SK-N-DZ (cell line): ENCODE data around the gene GEMIN5. TPM values are rescaled to one million over a fixed set of nuclear protein-coding genes. Genes with fewer than 3 reads are reported as not detected.
A peak's percentile ranks its signal among the peaks of the same experiment; 100 is the strongest.
"Not testable (repeated sequence)": the region's sequence is repeated elsewhere in the genome, so short reads cannot be mapped to it uniquely, and the experiment has no call there.

Source experiments
- DNase-seq: peaks from one replicate; pipeline ENCODE4 v3.0.0-alpha.2; 2015; ENCODE audit warnings: low spot score
- polyA plus RNA-seq, 2 experiments: library from polyadenylated mRNA; depleted of rRNA; stranded (reverse); fragments of >200 nt; gene quantifications; 2 replicates each; pipeline ENCODE4 v1.2.3, GENCODE V29; 2014

Gene GEMIN5, protein sequence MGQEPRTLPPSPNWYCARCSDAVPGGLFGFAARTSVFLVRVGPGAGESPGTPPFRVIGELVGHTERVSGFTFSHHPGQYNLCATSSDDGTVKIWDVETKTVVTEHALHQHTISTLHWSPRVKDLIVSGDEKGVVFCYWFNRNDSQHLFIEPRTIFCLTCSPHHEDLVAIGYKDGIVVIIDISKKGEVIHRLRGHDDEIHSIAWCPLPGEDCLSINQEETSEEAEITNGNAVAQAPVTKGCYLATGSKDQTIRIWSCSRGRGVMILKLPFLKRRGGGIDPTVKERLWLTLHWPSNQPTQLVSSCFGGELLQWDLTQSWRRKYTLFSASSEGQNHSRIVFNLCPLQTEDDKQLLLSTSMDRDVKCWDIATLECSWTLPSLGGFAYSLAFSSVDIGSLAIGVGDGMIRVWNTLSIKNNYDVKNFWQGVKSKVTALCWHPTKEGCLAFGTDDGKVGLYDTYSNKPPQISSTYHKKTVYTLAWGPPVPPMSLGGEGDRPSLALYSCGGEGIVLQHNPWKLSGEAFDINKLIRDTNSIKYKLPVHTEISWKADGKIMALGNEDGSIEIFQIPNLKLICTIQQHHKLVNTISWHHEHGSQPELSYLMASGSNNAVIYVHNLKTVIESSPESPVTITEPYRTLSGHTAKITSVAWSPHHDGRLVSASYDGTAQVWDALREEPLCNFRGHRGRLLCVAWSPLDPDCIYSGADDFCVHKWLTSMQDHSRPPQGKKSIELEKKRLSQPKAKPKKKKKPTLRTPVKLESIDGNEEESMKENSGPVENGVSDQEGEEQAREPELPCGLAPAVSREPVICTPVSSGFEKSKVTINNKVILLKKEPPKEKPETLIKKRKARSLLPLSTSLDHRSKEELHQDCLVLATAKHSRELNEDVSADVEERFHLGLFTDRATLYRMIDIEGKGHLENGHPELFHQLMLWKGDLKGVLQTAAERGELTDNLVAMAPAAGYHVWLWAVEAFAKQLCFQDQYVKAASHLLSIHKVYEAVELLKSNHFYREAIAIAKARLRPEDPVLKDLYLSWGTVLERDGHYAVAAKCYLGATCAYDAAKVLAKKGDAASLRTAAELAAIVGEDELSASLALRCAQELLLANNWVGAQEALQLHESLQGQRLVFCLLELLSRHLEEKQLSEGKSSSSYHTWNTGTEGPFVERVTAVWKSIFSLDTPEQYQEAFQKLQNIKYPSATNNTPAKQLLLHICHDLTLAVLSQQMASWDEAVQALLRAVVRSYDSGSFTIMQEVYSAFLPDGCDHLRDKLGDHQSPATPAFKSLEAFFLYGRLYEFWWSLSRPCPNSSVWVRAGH (N-terminal part only)
- 19.6 and 23.4 TPM in 2 replicates for polyA plus RNA-seq (2014; cell fraction: cytosol; rRNA removed)
- polyA plus RNA-seq (2014; cell fraction: nucleus; rRNA removed): 12.0 and 18.5 TPM in 2 replicates

DNA sequence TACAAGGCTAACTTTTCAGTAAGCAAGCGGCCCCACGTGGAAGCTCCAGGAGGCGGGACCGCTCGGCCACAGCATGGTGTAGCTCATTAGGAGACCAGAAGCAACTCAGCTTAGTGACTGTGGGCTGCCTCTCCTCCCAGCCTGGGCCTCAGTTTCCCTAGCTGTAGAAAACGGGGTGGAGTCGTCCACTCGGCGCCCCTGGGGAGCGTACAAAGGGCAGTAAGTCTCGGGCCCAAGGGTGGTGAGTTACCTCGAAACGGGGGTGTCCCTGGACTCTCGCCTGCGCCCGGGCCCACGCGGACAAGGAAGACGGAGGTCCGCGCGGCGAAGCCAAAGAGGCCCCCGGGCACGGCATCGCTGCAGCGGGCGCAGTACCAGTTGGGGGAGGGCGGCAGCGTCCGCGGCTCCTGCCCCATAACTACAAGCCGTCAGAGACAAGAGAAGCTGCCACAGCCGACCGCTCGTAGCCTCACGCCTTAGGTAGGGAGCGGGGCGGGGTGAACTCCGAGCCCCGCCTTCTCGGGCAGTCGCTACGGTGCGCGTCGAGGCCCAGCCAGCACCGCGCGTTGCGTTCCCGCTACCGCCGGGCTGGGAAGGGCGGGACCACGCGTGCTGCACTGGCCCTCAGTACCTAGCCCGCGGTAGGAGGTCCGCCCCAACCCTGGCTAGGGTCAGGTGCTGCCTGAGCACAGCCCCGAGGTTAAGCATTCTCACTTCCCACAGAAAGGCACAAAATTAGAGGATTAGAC lies at the start of gene GEMIN5:
Gene GEMIN5, minus strand, starts transcription at position 494 of the 749 bp plus-strand sequence. Its CDS starts 78 bp downstream, at position 416.
- peak; percentile 86 for DNase-seq

DNA sequence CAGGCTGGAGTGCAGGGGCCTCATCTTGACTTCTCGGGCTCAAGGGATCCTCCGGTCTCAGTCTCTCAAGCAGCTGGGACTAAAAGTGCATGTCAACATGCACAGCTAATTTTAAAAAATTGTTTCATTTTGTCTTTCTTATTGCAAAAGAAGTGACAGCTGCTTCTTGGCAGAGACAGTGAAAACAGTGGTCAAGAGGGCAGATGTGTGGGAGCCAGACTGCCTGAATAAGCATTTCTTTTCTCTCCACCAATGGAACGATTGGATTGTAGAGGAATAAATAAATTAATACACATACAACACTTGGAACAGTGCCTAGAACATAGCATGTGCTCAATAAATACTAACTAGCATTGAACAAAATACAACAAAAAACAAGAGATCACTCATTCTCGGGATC lies 48.1 kb upstream of the GEMIN5 start:
- no peak for DNase-seq

DNA sequence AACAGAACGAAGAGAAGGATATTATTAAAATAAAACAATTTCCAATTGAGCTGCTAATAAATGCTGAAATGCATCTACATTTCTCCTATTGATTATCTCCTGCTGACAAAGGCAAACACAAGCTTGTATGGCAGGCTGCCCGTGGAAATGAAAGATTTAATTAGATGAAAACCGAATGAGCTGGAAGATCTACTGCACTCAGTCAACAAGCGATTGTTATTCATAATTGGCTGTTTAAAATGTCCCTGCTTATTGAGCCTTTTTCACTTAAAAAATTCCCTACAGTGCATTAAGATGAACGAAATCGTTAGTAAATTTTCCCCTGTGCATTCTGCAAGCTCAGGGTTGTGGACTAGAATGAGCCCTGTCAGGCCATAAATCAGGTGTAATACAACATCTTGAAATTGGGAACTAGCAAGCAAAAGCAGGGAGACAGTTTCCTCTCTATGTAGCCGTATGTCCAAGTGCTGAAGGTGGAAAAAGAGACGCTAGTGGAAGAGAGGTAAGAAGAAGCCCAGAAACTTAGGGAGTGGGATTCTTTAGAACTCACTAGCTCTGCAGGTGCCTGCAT lies 47.0 kb upstream of the GEMIN5 start:
- DNase-seq: no peak

DNA sequence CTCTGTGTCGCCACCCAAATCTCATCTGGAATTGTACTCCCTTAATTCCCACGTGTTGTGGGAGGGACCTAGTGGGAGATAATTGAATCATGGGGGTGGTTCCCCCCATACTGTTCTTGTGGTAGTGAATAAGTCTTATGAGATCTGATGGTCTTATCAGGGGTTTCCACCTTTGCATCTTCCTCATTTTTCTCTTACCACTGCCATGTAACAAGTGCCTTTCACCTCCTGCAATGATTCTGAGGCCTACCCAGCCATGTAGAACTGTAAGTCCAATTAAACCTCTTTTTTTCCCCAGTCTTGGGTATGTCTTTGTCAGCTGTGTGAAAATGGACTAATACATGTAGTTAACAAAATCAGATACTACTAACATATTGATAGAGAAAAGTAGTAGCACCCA lies 40.3 kb upstream of the GEMIN5 start:
- DNase-seq: not testable (repeated sequence)

DNA sequence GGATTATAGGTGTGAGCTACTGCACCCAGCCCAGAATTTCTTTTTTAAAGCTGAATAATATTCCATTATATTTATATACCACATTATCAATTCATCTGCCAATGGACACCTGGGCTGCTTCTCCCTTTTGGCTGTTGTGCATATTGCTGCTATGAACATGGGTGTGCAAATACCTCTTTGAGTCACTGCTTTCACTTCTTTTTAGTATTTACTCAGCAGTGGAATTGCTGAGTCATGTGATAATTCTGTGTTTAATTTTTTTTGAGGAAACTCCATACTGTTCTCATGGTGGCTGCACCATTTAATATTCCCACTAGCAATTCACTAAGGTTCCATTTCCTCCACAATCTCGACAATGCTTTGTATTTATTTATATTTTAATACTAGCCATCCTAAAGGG lies 39.4 kb upstream of the GEMIN5 start:
- DNase-seq: no peak

DNA sequence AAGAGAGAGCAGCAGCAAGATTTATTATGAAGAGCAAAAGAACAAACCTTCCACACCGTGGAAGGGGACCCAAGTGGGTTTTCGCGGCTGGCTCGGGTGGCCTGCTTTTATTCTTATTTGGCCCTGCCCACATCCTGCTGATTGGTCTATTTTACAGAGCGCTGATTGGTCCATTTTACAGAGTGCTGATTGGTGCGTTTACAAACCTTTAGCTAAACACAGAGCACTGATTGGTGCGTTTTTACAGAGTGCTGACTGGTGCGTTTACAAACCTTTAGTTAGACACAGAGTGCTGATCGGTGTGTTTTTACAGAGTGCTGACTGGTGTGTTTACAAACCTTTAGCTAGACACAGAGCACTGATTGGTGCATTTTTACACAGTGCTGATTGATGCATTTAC lies 38.1 kb upstream of the GEMIN5 start:
- not testable (repeated sequence) for DNase-seq

DNA sequence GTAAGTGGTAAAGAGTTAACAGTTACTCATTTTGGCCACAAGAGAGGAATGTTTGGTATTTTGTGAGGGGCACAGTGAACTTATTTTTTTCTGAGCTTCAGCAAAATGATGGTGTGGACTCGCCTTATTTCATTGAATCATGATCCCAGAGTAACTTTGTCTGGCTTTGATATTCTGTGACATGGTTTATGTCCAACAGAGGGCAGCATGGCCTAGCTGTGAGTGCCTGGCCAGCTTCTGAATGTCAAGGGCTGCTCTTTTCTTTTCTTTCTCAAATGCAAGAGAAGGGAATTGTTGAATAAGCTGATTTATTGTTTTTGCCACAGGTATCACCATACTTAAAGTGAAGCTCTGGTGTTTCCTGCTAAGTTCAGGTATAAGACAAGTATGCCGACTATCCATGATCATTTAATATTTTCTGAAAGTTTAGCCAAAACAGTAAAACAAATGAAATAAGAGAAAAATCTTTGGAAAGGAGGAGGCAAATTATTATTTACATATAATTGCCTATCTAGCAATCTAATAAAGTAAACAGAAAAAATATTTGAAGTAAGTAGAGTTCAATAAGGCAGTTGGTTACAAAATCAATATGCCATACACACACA lies 34.6 kb upstream of the GEMIN5 start:
- peak; percentile 40 for DNase-seq

DNA sequence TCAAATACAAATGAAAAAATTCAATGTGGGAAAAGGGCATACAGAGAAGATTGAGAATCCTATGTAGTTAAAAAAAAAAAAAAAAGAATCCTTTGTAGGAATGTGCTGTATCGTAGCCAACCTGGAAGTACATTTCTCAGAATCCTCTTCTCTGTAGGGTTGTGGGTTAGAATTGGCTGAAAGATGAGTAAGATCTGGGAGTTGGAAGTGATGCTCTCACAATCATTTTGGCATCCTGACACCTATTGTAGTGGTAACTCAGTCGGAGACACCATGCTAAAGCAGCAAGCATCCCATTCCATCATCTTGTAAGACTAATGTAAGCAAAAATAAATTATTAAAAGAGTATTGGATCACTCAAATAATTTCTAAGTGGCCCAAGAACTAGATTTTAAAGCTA lies 33.5 kb upstream of the GEMIN5 start:
- no peak for DNase-seq

DNA sequence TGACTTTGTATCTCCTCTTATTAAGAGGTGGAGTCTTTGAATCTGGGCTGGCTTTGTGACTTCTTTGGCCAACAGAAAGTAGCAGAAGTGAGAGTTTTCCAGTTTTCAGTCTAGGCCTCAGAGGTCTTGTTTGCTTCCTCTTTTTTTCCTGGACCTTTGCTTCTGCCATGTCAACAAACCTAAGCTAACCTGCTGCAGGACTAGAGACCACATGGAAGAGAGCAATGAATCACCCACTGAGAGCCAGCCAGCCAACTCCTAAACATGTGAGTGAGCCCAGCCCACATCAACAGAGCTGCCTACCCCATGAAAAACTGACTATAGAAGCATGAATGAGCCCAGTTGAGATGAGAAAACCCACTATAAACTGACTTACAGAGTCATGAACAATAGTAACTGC lies 32.7 kb upstream of the GEMIN5 start:
- DNase-seq: no peak

DNA sequence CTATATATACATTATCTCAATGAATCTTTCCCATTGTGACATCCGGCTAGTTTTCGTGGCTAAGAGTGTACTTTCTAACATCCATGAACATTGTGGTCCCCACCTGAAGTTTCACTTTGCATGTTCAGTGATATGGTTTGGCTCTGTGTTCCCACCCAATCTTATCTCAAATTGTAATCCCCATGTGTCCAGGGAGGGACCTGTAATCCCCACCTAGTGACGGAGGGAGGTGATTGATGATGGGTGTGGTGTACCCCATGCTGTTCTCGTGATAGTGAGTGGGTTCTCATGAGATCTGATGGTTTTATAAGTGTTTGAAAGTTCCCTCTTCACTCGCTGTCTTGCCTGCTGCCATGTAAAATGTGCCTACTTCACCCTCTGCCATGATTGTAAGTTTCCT lies 30.9 kb upstream of the GEMIN5 start:
- no peak for DNase-seq

DNA sequence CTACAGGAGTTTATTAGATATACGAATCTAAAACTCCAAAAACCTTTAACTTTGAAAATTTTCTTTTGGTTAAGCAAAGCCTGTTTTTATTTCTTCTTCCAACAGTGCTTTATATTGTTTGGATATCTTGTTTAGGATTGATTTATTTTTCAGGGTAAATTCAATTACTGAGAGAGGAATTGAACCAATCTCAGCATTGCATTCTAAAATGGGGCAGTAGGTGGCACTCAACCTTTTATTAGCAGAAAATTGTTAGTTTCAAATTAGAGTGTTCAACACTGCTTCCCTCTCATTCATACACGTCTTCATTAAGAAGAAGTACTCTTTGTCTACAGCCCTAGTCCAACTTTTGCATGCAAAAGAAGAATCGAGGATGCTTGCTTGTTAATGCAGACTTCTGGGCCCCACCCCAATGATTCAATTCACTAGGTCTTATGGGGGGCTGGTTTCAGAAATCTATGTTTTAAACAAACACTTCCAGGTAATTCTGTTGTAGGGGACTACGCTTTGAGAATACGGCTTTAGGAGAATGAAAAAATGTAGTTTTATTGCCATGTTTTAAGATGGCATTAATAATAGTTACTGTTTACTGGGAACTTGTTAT lies 29.5 kb upstream of the GEMIN5 start:
- DNase-seq: no peak

DNA sequence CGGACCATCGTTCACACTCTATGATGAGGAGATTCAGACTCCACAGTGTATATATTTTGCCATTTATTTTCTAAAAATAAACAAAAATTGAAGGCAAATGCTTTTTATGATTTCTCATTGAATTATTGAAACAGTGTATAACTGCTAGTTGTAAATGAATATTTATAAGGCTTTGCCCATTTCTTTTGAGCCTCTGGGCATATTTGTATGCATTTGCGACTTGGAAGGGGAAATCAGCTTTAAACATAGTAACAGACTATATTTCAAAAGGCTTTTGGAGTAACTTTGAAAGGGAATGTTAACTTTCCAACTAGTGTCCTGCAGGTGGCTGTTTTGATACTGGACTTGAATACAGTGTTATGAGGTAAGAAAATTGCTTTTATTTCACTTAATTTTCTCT lies 28.9 kb upstream of the GEMIN5 start:
- no peak for DNase-seq

DNA sequence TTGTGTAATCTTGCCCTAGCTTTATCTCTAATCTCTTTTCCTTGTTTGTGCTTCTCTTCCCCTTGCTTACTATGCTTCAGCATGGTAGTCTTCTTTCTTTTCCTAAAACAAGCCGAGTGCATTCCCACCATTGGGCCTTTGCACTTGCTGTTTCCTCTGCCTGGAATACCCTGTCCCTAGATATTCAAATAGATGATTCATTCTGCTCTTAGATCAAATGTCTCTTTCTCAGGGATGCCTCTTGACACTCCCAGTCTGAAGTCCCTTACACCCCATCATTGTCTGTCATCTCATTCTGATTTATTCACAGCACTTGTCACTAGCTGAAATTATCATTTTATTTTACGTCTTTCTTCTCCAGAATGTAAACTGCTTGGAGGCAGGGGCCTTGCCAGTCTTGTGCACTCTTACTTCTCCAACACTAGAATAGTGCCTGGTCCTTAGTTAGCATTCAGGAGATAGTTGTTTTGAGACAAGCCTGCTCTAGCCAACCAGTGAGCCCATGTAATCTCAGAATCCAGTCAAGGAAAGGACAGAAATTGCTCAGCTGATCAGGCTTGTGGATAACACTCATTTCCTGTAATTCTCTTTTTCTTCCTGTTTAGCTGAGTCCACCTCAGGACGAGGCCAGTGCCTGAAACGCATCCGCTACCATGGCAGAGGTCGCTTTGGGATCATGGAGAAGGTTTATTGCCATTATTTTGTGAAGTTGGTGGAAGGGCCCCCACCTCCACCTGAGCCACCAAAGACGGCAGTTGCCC lies 28.2 kb upstream of the GEMIN5 start:
- DNase-seq: no peak

DNA sequence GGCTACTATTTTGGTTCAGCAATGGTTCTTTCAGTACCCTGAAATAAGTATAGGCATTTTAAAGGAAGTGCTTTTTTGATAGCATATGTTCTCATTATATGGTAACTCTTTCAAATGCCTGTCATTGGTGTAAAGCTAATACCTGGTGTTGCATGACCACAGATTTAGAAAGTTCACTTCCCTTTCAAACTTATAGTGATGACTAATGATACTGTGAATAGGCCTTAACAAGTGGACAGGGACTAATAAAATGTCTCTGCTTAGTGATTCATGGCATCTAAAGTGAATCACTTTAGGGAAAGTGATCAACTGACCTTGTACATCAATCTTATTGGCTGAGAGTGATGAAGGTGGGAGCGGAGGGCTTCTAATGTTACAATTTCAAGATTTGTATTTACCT lies 24.5 kb upstream of the GEMIN5 start:
- no peak for DNase-seq

DNA sequence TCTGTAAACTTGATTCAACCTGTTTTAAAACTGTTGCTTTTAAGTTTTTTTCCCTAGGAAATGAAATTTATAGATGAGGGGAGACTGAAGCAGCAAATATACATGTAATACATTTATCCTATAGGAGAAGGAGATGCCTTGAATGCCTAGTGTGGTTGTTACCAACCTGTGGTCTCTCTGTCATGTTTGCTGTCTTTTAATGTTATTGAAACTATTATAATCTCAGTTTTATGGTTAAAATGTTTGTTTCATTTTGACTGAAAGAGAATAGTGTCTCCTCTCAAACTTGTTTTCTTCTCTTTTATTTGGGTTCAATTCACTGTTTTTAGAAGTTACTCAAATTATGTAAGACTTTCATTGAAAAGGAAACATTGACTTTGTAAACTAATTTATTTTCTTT lies 18.7 kb upstream of the GEMIN5 start:
- DNase-seq: no peak

DNA sequence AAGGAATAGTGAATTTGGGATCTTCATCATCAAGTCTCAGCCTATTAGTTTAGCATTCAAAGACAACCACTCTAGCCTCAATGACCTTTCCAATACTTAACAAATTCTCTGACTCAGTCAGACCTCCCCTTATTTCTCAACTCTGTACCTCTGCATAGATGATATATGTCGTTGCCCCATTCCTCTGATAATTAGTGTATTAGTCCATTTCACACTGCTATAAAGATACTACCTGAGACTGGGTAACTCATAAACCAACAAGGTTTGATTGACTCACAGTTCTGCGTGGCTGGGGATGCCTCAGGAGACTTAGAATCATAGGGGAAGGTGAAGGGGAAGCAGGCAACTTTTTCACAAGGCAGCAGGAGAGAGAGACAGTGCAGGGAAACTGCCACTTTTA lies 11.8 kb upstream of the GEMIN5 start:
- no peak for DNase-seq

DNA sequence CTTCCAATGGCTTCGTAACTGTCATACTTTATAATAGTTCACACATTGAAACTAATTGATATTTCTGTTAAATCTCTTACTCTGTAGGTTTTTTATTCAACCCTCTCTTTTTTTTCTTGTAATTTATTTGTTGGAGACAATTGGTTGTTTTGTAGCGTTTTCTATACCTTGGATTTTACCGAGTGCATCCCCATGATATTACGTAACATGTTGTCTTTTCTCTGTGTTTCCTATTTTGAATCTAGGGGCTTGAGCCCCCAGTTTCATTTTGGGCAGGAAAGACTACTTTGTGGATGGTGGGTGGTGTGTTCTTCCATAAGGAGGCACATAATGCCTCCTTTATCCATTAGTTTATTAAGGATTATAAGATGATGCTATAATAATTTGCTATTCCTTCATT lies 10.3 kb upstream of the GEMIN5 start:
- DNase-seq: no peak

DNA sequence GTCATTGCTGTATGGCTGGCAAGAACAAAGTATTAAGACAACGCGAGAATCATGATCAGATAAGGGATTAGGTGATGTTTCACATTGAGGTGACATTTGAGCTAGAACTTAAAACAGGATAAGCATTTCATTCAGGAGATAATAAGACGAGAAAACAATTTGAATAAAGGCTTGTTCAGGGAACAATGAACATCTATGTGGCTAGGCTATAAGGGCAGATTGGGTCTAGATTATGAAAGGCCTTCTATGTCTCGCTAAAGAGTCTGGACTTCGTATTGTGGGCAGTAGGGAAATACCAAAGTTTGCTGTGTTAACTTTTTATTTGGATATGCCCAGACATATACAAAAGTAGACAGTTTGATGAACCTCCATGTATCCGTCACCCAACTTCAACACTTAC lies 9.8 kb upstream of the GEMIN5 start:
- no peak for DNase-seq
